ENCODE data around the gene KRTAP10-2. TPM values are rescaled to one million over a fixed set of nuclear protein-coding genes. Genes with fewer than 3 reads are reported as not detected.

Gene KRTAP10-2
- polyA plus RNA-seq, 1 donor (not counting 4 experiments of a cell fraction or from before 2014, with no cell fraction given) = not detected

GRCh38 chr21:44528634-44528995 is 22.7 kb downstream of the KRTAP10-2 start:
- dilution Hi-C loops (cut with MboI; ENCODE audit: extremely low pct_ligation_motif_present, low sequenced_read_pairs) = no loop called here

GRCh38 chr21:44527983-44528633 is 23.2 kb downstream of the KRTAP10-2 start:
- Histone ChIP-seq H3K9me1 (ENCODE audit: control insufficient read depth, extremely low read depth, insufficient read depth, low read length) (no peaks in the 10 kb centered on the region), H3K9ac (ENCODE audit: control insufficient read depth, extremely low read depth, insufficient read depth, low read length) (no peak overlapping the region), H3K36me3 (ENCODE audit: control insufficient read depth in 2 of 2, extremely low read depth in 1 of 2, insufficient read depth in 2 of 2, low read length in 2 of 2) (no peaks in the 10 kb centered on the region), H3K27ac (ENCODE audit: control insufficient read depth, insufficient read depth, low read length) (no peak overlapping the region), H3K27me3 (ENCODE audit: control insufficient read depth, extremely low read depth, insufficient read depth, low read length) (no peaks in the 10 kb centered on the region), H3K79me2 (ENCODE audit: control insufficient read depth, insufficient read depth, low read length) (no peaks in the 10 kb centered on the region), H4K20me1 (ENCODE audit: control insufficient read depth, extremely low read depth, insufficient read depth, low read length) (no peaks in the 10 kb centered on the region), H3K4me3 (ENCODE audit: control insufficient read depth in 2 of 3, extremely low read depth in 1 of 3, insufficient read depth in 2 of 3, low read depth in 1 of 3, low read length in 3 of 3) (no peak overlapping the region), H2AFZ (ENCODE audit: control insufficient read depth, low read length) (no peak overlapping the region), H3K4me1 (ENCODE audit: control insufficient read depth, extremely low read depth, insufficient read depth, low read length) (no peaks in the 10 kb centered on the region), H3K9me3 (ENCODE audit: control insufficient read depth, low read depth, low read length) (peaks cover 28% of the 10 kb centered on the region), H3K4me2 (ENCODE audit: control insufficient read depth, extremely low read depth, insufficient read depth, low read depth, low read length) (no peak overlapping the region)
- DNase-seq (ENCODE audit: low read depth, low spot score) = no peak
- FAIRE-seq = no peak
- TF ChIP-seq EZH2 (IDR thresholded peaks at IDR 0.05; ENCODE audit: low read length) = no peak
- TF ChIP-seq, protein P1, sequence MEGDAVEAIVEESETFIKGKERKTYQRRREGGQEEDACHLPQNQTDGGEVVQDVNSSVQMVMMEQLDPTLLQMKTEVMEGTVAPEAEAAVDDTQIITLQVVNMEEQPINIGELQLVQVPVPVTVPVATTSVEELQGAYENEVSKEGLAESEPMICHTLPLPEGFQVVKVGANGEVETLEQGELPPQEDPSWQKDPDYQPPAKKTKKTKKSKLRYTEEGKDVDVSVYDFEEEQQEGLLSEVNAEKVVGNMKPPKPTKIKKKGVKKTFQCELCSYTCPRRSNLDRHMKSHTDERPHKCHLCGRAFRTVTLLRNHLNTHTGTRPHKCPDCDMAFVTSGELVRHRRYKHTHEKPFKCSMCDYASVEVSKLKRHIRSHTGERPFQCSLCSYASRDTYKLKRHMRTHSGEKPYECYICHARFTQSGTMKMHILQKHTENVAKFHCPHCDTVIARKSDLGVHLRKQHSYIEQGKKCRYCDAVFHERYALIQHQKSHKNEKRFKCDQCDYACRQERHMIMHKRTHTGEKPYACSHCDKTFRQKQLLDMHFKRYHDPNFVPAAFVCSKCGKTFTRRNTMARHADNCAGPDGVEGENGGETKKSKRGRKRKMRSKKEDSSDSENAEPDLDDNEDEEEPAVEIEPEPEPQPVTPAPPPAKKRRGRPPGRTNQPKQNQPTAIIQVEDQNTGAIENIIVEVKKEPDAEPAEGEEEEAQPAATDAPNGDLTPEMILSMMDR (optimal IDR thresholded peaks at IDR 0.05 in 1 of 3, IDR thresholded peaks at IDR 0.05 in 1 of 3, conservative IDR thresholded peaks at IDR 0.05 in 1 of 3; ENCODE audit: extremely low read depth in 1 of 3, insufficient read depth in 2 of 3, low read length in 3 of 3) = no peak
- dilution Hi-C loops (cut with MboI; ENCODE audit: extremely low pct_ligation_motif_present, low sequenced_read_pairs) = no loop called here

More at GRCh38 chr21:44528634-44528995, 22.7 kb downstream of the KRTAP10-2 start:
- H3K27me3 ChIP-seq (ENCODE audit: control insufficient read depth, extremely low read depth, insufficient read depth, low read length) = no peaks in the 10 kb centered on the region
- peaks cover 23% of the 10 kb centered on the region for H3K9me3 ChIP-seq (ENCODE audit: control insufficient read depth, low read depth, low read length)
- no peak overlapping the region for H2AFZ ChIP-seq (ENCODE audit: control insufficient read depth, low read length)
- H4K20me1 ChIP-seq (ENCODE audit: control insufficient read depth, extremely low read depth, insufficient read depth, low read length) = no peaks in the 10 kb centered on the region
- H3K79me2 ChIP-seq (ENCODE audit: control insufficient read depth, insufficient read depth, low read length) = no peaks in the 10 kb centered on the region
- FAIRE-seq (no peak), DNase-seq (ENCODE audit: low read depth, low spot score) (no peak)
- no peak overlapping the region for H3K27ac ChIP-seq (ENCODE audit: control insufficient read depth, insufficient read depth, low read length)
- H3K9ac ChIP-seq (ENCODE audit: control insufficient read depth, extremely low read depth, insufficient read depth, low read length) = no peak overlapping the region
- no peak overlapping the region for H3K4me2 ChIP-seq (ENCODE audit: control insufficient read depth, extremely low read depth, insufficient read depth, low read depth, low read length)
- no peaks in the 10 kb centered on the region for H3K36me3 ChIP-seq (ENCODE audit: control insufficient read depth in 2 of 2, extremely low read depth in 1 of 2, insufficient read depth in 2 of 2, low read length in 2 of 2)
- TF ChIP-seq, protein P1 (optimal IDR thresholded peaks at IDR 0.05 in 1 of 3, IDR thresholded peaks at IDR 0.05 in 1 of 3, conservative IDR thresholded peaks at IDR 0.05 in 1 of 3; ENCODE audit: extremely low read depth in 1 of 3, insufficient read depth in 2 of 3, low read length in 3 of 3) = no peak
- TF ChIP-seq EZH2 (IDR thresholded peaks at IDR 0.05; ENCODE audit: low read length) = no peak
- H3K4me3 ChIP-seq (ENCODE audit: control insufficient read depth in 2 of 3, extremely low read depth in 1 of 3, insufficient read depth in 2 of 3, low read depth in 1 of 3, low read length in 3 of 3) = no peak overlapping the region
- no peaks in the 10 kb centered on the region for H3K4me1 ChIP-seq (ENCODE audit: control insufficient read depth, extremely low read depth, insufficient read depth, low read length)
- H3K9me1 ChIP-seq (ENCODE audit: control insufficient read depth, extremely low read depth, insufficient read depth, low read length) = no peaks in the 10 kb centered on the region
